Ascending aorta (tissue), 2 donors: ENCODE data around the gene HOXC10. TPM values are rescaled to one million over a fixed set of nuclear protein-coding genes. Genes with fewer than 3 reads are reported as not detected.

Source experiments
- DNase-seq, 2 donors: peaks; one replicate each; pipeline ENCODE4 v3.0.0-alpha.2; 2019; ENCODE audit warnings: low spot score in 2 of 2
- H3K27ac ChIP-seq, 2 donors: fragments of 200-600 bp; sonication (generic); one replicate each; pipeline ENCODE4 v1.5.1; 2016 to 2017; ENCODE audit warnings: mild to moderate bottlenecking in 1 of 2
- H3K27me3 ChIP-seq: fragments of 200-600 bp; sonication (generic); one replicate; pipeline ENCODE4 v1.5.1; 2017
- H3K36me3 ChIP-seq, 2 donors: fragments of 200-600 bp; sonication (generic); one replicate each; pipeline ENCODE4 v1.5.1; 2016
- H3K4me1 ChIP-seq, 2 donors: fragments of 200-600 bp; sonication (generic); one replicate each; pipeline ENCODE4 v1.5.1; 2016 to 2017; ENCODE audit warnings: mild to moderate bottlenecking in 1 of 2
- H3K4me3 ChIP-seq, 2 donors: fragments of 200-600 bp; sonication (generic); one replicate each; pipeline ENCODE4 v1.5.1; 2016 to 2017; ENCODE audit warnings: mild to moderate bottlenecking in 1 of 2
- H3K9me3 ChIP-seq, 2 donors: fragments of 200-600 bp; sonication (generic); one replicate each; pipeline ENCODE4 v1.5.1; 2016
- CTCF ChIP-seq, 3 experiments: fragments of 200-600 bp in 2 of 3; fragments of 450-650 bp in 1 of 3; sonication (generic) in 2 of 3; IDR thresholded peaks; one replicate each; pipeline ENCODE4 v1.5.1; 2016 to 2019; ENCODE audit warnings: antibody characterized with exemption in 3 of 3, mild to moderate bottlenecking in 1 of 3, moderate library complexity in 1 of 3
- intact Hi-C: fragments of 100-400 bp; cut with DNase I; formaldehyde crosslinking; loops from one replicate; pipeline ENCODE4 v1.15.1; 2023
- total RNA-seq: library from RNA; depleted of rRNA; stranded (reverse); fragments of >200 nt; gene quantifications from one replicate; pipeline ENCODE4 v1.1.0, GENCODE V29; 2016

The HOXC10 gene
- total RNA-seq, 1 donor from 2014 or later: not detected

- peaks cover 64% of the 10 kb centered on the region for H3K27me3 ChIP-seq
- H3K36me3 ChIP-seq: no peaks in the 10 kb centered on the region
- intact Hi-C loops: no loop called here
- peak in 2 of 3 experiments; percentile 6 to 28 for TF ChIP-seq CTCF (IDR thresholded peaks at IDR 0.05)
- peaks cover 11 to 19% of the 10 kb centered on the region in 2 donors for H3K4me1 ChIP-seq
- no peak overlapping the region for H3K4me3 ChIP-seq
- DNase-seq: no peak
- no peak overlapping the region for H3K27ac ChIP-seq
- no peaks in the 10 kb centered on the region for H3K9me3 ChIP-seq
These were observed 4.5 kb downstream of the HOXC10 start for GRCh38 chr12:53989227-53990113.

GRCh38 chr12:53990311-53991076 is 5.5 kb downstream of the HOXC10 start:
- Histone ChIP-seq H3K36me3 (no peaks in the 10 kb centered on the region), H3K27ac (no peak overlapping the region), H3K4me1 (peaks cover 17 to 23% of the 10 kb centered on the region in 2 donors), H3K9me3 (no peaks in the 10 kb centered on the region), H3K27me3 (peaks cover 66% of the 10 kb centered on the region), H3K4me3 (no peak overlapping the region)
- intact Hi-C loops: no loop called here
- TF ChIP-seq CTCF (IDR thresholded peaks at IDR 0.05): no peak
- no peak for DNase-seq

- intact Hi-C loops: no loop called here
- DNase-seq: no peak
These were observed 6.1 kb downstream of the HOXC10 start for GRCh38 chr12:53991077-53991460.

GRCh38 chr12:53992377-53992889 is 7.5 kb downstream of the HOXC10 start:
- Histone ChIP-seq H3K27ac (no peak overlapping the region), H3K27me3 (peaks cover 49% of the 10 kb centered on the region), H3K36me3 (no peaks in the 10 kb centered on the region), H3K4me3 (no peak overlapping the region), H3K4me1 (peaks cover 11 to 14% of the 10 kb centered on the region in 2 donors), H3K9me3 (no peaks in the 10 kb centered on the region)
- DNase-seq: no peak
- TF ChIP-seq CTCF (IDR thresholded peaks at IDR 0.05): no peak
- intact Hi-C loops: no loop called here

More at GRCh38 chr12:53991077-53991460, 6.1 kb downstream of the HOXC10 start:
- Histone ChIP-seq H3K4me1 (peaks cover 14 to 17% of the 10 kb centered on the region in 2 donors), H3K36me3 (no peaks in the 10 kb centered on the region), H3K9me3 (no peaks in the 10 kb centered on the region), H3K27ac (no peak overlapping the region), H3K4me3 (no peak overlapping the region), H3K27me3 (peaks cover 62% of the 10 kb centered on the region)
- TF ChIP-seq CTCF (IDR thresholded peaks at IDR 0.05): no peak

GRCh38 chr12:53993162-53994008 is 8.4 kb downstream of the HOXC10 start:
- no peak for DNase-seq
- intact Hi-C loops: no loop called here
- no peak overlapping the region for H3K4me3 ChIP-seq
- H3K27me3 ChIP-seq: peaks cover 51% of the 10 kb centered on the region
- peaks cover 11 to 14% of the 10 kb centered on the region in 2 donors for H3K4me1 ChIP-seq
- TF ChIP-seq CTCF (IDR thresholded peaks at IDR 0.05): no peak
- H3K36me3 ChIP-seq: no peaks in the 10 kb centered on the region
- H3K9me3 ChIP-seq: no peaks in the 10 kb centered on the region
- H3K27ac ChIP-seq: no peak overlapping the region
